H9 (cell line): ENCODE results near the gene CCDC51. TPM values are rescaled to one million over a fixed set of nuclear protein-coding genes. Genes with fewer than 3 reads are reported as not detected.

Experiments used
- DNase-seq: peaks from one replicate; pipeline ENCODE4 v3.0.0-alpha.2; 2017
- H2AFZ ChIP-seq: one replicate; pipeline ENCODE4 v1.6.1; 2013; ENCODE audit warnings: mild to moderate bottlenecking, low read length, control low read depth, moderate library complexity
- H2AK5ac ChIP-seq: 2 replicates; pipeline ENCODE4 v1.6.1; 2013; ENCODE audit warnings: low read length, control low read depth, mixed read lengths; ENCODE audit not compliant: insufficient read length
- H2BK120ac ChIP-seq: one replicate; pipeline ENCODE4 v1.6.1; 2013; ENCODE audit warnings: low read depth, mild to moderate bottlenecking, low read length, control low read depth, inconsistent platforms; ENCODE audit not compliant: poor library complexity, severe bottlenecking
- H2BK12ac ChIP-seq: 2 replicates; pipeline ENCODE4 v1.6.1; 2013; ENCODE audit warnings: low read length, control low read depth, mixed read lengths, low read depth; ENCODE audit not compliant: insufficient read length
- H2BK15ac ChIP-seq: 2 replicates; pipeline ENCODE4 v1.6.1; 2013; ENCODE audit warnings: low read depth, low read length, control low read depth
- H2BK20ac ChIP-seq: one replicate; pipeline ENCODE4 v1.6.1; 2013; ENCODE audit warnings: low read depth, mild to moderate bottlenecking, low read length, control low read depth, inconsistent platforms; ENCODE audit not compliant: poor library complexity, severe bottlenecking
- H2BK5ac ChIP-seq: 2 replicates; pipeline ENCODE4 v1.6.1; 2013; ENCODE audit warnings: low read length, control low read depth, mixed read lengths; ENCODE audit not compliant: insufficient read length
- H3K14ac ChIP-seq: 2 replicates; pipeline ENCODE4 v1.6.1; 2013; ENCODE audit warnings: low read length, control low read depth; ENCODE audit not compliant: insufficient read depth
- H3K18ac ChIP-seq: 2 replicates; pipeline ENCODE4 v1.6.1; 2013; ENCODE audit warnings: low read depth, mild to moderate bottlenecking, mixed read lengths, low read length, control low read depth; ENCODE audit not compliant: insufficient read length
- H3K23ac ChIP-seq: 2 replicates; pipeline ENCODE4 v1.6.1; 2013; ENCODE audit warnings: low read length, control low read depth, mixed read lengths, low read depth; ENCODE audit not compliant: insufficient read length
- H3K23me2 ChIP-seq: 2 replicates; pipeline ENCODE4 v1.6.1; 2013; ENCODE audit warnings: low read depth, mild to moderate bottlenecking, mixed read lengths, low read length, control low read depth; ENCODE audit not compliant: insufficient read length, poor library complexity, severe bottlenecking
- H3K27ac ChIP-seq: 2 replicates; pipeline ENCODE4 v1.5.1; 2013; ENCODE audit warnings: low read length, control low read depth, mixed read lengths, low read depth; ENCODE audit not compliant: insufficient read length
- H3K27me3 ChIP-seq: 2 replicates; pipeline ENCODE4 v1.6.1; 2013; ENCODE audit warnings: low read length, control low read depth, inconsistent platforms; ENCODE audit not compliant: insufficient read depth
- H3K4ac ChIP-seq: 2 replicates; pipeline ENCODE4 v1.6.1; 2013; ENCODE audit warnings: low read depth, mild to moderate bottlenecking, control low read depth, inconsistent platforms, low read length, moderate library complexity
- H3K4me1 ChIP-seq: 2 replicates; pipeline ENCODE4 v1.6.1; 2013; ENCODE audit warnings: low read length, control low read depth, inconsistent platforms; ENCODE audit not compliant: insufficient read depth
- H3K4me2 ChIP-seq: 2 replicates; pipeline ENCODE4 v1.6.1; 2013; ENCODE audit warnings: low read length, control low read depth, mixed read lengths; ENCODE audit not compliant: insufficient read length, insufficient read depth
- H3K56ac ChIP-seq: 2 replicates; pipeline ENCODE4 v1.6.1; 2013; ENCODE audit warnings: low read depth, mild to moderate bottlenecking, mixed read lengths, low read length, control low read depth; ENCODE audit not compliant: insufficient read length
- H3K79me1 ChIP-seq: 2 replicates; pipeline ENCODE4 v1.6.1; 2013; ENCODE audit warnings: low read depth, mild to moderate bottlenecking, moderate library complexity, low read length, control low read depth, inconsistent platforms; ENCODE audit not compliant: insufficient read depth, poor library complexity, severe bottlenecking
- H3K79me2 ChIP-seq: 2 replicates; pipeline ENCODE4 v1.6.1; 2013; ENCODE audit warnings: low read length, control low read depth, inconsistent platforms; ENCODE audit not compliant: insufficient read depth
- H3K9ac ChIP-seq: 2 replicates; pipeline ENCODE4 v1.6.1; 2013; ENCODE audit warnings: low read length, control low read depth, mixed read lengths; ENCODE audit not compliant: insufficient read length; ENCODE audit errors: extremely low read depth
- H3K9me3 ChIP-seq: one replicate; pipeline ENCODE4 v1.6.1; 2013; ENCODE audit warnings: low read depth, low read length, inconsistent platforms; ENCODE audit not compliant: control insufficient read depth
- H3T11ph ChIP-seq: one replicate; pipeline ENCODE4 v1.6.1; 2013; ENCODE audit warnings: mild to moderate bottlenecking, low read length, control low read depth, inconsistent platforms
- H4K20me1 ChIP-seq: one replicate; pipeline ENCODE4 v1.6.1; 2013; ENCODE audit not compliant: control insufficient read depth, insufficient read length, insufficient read depth
- H4K5ac ChIP-seq: 2 replicates; pipeline ENCODE4 v1.6.1; 2013; ENCODE audit warnings: low read depth, mild to moderate bottlenecking, mixed read lengths, low read length, control low read depth; ENCODE audit not compliant: insufficient read length
- H4K8ac ChIP-seq: replicated peaks from 2 replicates; pipeline ENCODE4 v1.6.1; 2013; ENCODE audit warnings: low read length, control low read depth, mixed read lengths, low read depth; ENCODE audit not compliant: insufficient read length
- H4K91ac ChIP-seq: 2 replicates; pipeline ENCODE4 v1.6.1; 2013; ENCODE audit warnings: low read depth, mild to moderate bottlenecking, moderate library complexity, mixed read lengths, low read length, control low read depth; ENCODE audit not compliant: insufficient read length
- H3K27ac Mint-ChIP-seq, 3 experiments: 2 replicates in 2 of 3; 3 replicates in 1 of 3; pipeline ENCODE4 v1.8.0; 2020 to 2021; ENCODE audit warnings: mixed read lengths in 3 of 3, mild to moderate bottlenecking in 1 of 3, moderate library complexity in 1 of 3
- H3K27me3 Mint-ChIP-seq: 2 replicates; pipeline ENCODE4 v1.8.0; 2021; ENCODE audit warnings: low read depth, mild to moderate bottlenecking, moderate library complexity, mixed read lengths
- H3K36me3 Mint-ChIP-seq, 3 experiments: 2 replicates in 2 of 3; 3 replicates in 1 of 3; pipeline ENCODE4 v1.8.0; 2020 to 2021; ENCODE audit warnings: low read depth in 3 of 3, mixed read lengths in 3 of 3; ENCODE audit not compliant: insufficient read depth in 1 of 3
- H3K4me1 Mint-ChIP-seq, 2 experiments: 2 replicates each; pipeline ENCODE4 v1.8.0; 2020; ENCODE audit warnings: mixed read lengths in 2 of 2
- H3K4me3 Mint-ChIP-seq, 2 experiments: 2 replicates in 1 of 2; 3 replicates in 1 of 2; pipeline ENCODE4 v1.8.0; 2020 to 2021; ENCODE audit warnings: mild to moderate bottlenecking in 2 of 2, mixed read lengths in 2 of 2, moderate library complexity in 1 of 2
- H3K9me3 Mint-ChIP-seq, 2 experiments: 2 replicates in 1 of 2; 3 replicates in 1 of 2; pipeline ENCODE4 v1.8.0; 2020; ENCODE audit warnings: mild to moderate bottlenecking in 2 of 2, mixed read lengths in 2 of 2, moderate library complexity in 1 of 2
- total RNA-seq: library from RNA; stranded (reverse); gene quantifications from 2 replicates; pipeline ENCODE4 v1.2.1, GENCODE V29; 2021
- TF ChIP-seq, protein P1 (sequence below): fragments of 200-600 bp; sonication (generic); conservative IDR thresholded peaks from 3 replicates; pipeline ENCODE4 v1.8.0; 2021; ENCODE audit warnings: antibody characterized with exemption, mild to moderate bottlenecking

The CCDC51 gene
- total RNA-seq, 1 experiment from 2014 or later: 20.0 TPM

DNA sequence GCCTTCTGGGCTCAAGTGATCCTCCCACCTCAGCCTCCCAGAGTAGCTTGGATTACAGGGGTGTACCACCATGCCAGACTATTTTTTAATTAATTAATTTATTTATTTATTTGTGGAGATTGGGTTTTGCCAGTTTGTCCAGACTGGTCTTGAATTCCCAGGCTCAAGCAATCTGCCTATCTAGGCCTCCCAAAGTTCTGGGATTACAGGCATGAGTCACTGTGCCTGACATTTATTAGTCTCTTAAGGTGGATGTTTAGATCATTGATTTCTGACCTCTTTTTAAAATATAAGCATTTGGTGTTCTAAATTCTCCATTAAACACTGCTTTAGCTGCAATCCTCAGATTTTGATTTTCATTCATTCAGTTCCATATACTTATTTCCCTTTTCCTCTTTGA lies 52.3 kb downstream of the CCDC51 start:
- H3K27me3 Mint-ChIP-seq: peaks cover 5% of the 10 kb centered on the region
- Histone ChIP-seq H4K91ac (no peak overlapping the region), H2AFZ (no peak overlapping the region), H3K9me3 (no peaks in the 10 kb centered on the region), H3K18ac (no peak overlapping the region), H3K14ac (no peak overlapping the region), H4K8ac (no peak overlapping the region), H3K56ac (no peak overlapping the region), H3K23ac (no peak overlapping the region), H4K5ac (no peak overlapping the region), H2AK5ac (no peak overlapping the region), H2BK12ac (no peak overlapping the region), H2BK5ac (no peak overlapping the region), H3K79me2 (no peaks in the 10 kb centered on the region), H3K9ac (no peak overlapping the region), H2BK20ac (no peak overlapping the region), H3T11ph (no peak overlapping the region), H2BK15ac (no peak overlapping the region), H2BK120ac (no peak overlapping the region), H4K20me1 (no peaks in the 10 kb centered on the region), H3K79me1 (no peaks in the 10 kb centered on the region), H3K27me3 (no peaks in the 10 kb centered on the region), H3K4me1 (no peaks in the 10 kb centered on the region), H3K27ac (no peak overlapping the region), H3K23me2 (no peaks in the 10 kb centered on the region), H3K4me2 (no peak overlapping the region), H3K4ac (no peak overlapping the region)
- H3K36me3 Mint-ChIP-seq: no peaks in the 10 kb centered on the region
- H3K27ac Mint-ChIP-seq: no peak overlapping the region
- no peak overlapping the region for H3K4me3 Mint-ChIP-seq
- no peaks in the 10 kb centered on the region for H3K4me1 Mint-ChIP-seq
- no peaks in the 10 kb centered on the region; a peak in 1 of 5 replicates for H3K9me3 Mint-ChIP-seq
- TF ChIP-seq, protein P1, sequence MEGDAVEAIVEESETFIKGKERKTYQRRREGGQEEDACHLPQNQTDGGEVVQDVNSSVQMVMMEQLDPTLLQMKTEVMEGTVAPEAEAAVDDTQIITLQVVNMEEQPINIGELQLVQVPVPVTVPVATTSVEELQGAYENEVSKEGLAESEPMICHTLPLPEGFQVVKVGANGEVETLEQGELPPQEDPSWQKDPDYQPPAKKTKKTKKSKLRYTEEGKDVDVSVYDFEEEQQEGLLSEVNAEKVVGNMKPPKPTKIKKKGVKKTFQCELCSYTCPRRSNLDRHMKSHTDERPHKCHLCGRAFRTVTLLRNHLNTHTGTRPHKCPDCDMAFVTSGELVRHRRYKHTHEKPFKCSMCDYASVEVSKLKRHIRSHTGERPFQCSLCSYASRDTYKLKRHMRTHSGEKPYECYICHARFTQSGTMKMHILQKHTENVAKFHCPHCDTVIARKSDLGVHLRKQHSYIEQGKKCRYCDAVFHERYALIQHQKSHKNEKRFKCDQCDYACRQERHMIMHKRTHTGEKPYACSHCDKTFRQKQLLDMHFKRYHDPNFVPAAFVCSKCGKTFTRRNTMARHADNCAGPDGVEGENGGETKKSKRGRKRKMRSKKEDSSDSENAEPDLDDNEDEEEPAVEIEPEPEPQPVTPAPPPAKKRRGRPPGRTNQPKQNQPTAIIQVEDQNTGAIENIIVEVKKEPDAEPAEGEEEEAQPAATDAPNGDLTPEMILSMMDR: no peak
- DNase-seq: no peak

Other genes with a start within 250 kb of the CCDC51 start
- not detected in 2 replicates for gene CAMP, start 216.6 kb downstream of the CCDC51 start, total RNA-seq
- 86.0 and 88.2 TPM in 2 replicates for gene ZNF589, start 199.0 kb downstream of the CCDC51 start, total RNA-seq
- gene NME6, start 138.8 kb downstream of the CCDC51 start, total RNA-seq: 19.2 and 22.0 TPM in 2 replicates
- gene SPINK8, start 106.5 kb downstream of the CCDC51 start, total RNA-seq: not detected in 2 replicates
- 0.59 and 0.74 TPM in 2 replicates for gene FBXW12, start 67.9 kb downstream of the CCDC51 start, total RNA-seq
- 175 and 184 TPM in 2 replicates for gene PLXNB1, start 10.0 kb downstream of the CCDC51 start, total RNA-seq
- gene TMA7, start 138 bp upstream of the CCDC51 start, total RNA-seq: 305 and 309 TPM in 2 replicates
- gene ATRIP, start 6.6 kb upstream of the CCDC51 start, total RNA-seq: 16.3 and 17.5 TPM in 2 replicates
- gene SHISA5, start 64.1 kb upstream of the CCDC51 start, total RNA-seq: 171 and 174 TPM in 2 replicates
- 12.3 and 13.9 TPM in 2 replicates for gene PFKFB4, start 116.7 kb upstream of the CCDC51 start, total RNA-seq
- gene UCN2, start 123.7 kb upstream of the CCDC51 start, total RNA-seq: 0.42 and 0.68 TPM in 2 replicates
- gene COL7A1, start 155.2 kb upstream of the CCDC51 start, total RNA-seq: 20.2 and 22.9 TPM in 2 replicates
- 285 and 299 TPM in 2 replicates for gene UQCRC1, start 169.5 kb upstream of the CCDC51 start, total RNA-seq
- gene TMEM89, start 181.7 kb upstream of the CCDC51 start, total RNA-seq: 0.70 and 0.74 TPM in 2 replicates
- 56.7 and 61.3 TPM in 2 replicates for gene SLC26A6, start 195.3 kb upstream of the CCDC51 start, total RNA-seq
- gene CELSR3, start 222.8 kb upstream of the CCDC51 start, total RNA-seq: 23.5 and 23.9 TPM in 2 replicates
- gene NCKIPSD, start 245.8 kb upstream of the CCDC51 start, total RNA-seq: 38.3 and 46.0 TPM in 2 replicates